ENCODE data around the gene KRTAP10-7.
"Not testable (repeated sequence)": the region's sequence is repeated elsewhere in the genome, so short reads cannot be mapped to it uniquely, and the experiment has no call there.

GRCh38 chr21:44580231-44580821, 20.1 kb upstream of the KRTAP10-7 start, which contains the start of gene KRTAP10-5:
- TF ChIP-seq HNRNPUL1 (IDR thresholded peaks at IDR 0.05; ENCODE audit: low read depth, low read length); EZH2 (conservative IDR thresholded peaks at IDR 0.05; ENCODE audit: low read depth, low read length); GABPB1 (CRISPR knock-in tag; IDR thresholded peaks at IDR 0.05); CTCF (CRISPR knock-in tag; IDR thresholded peaks at IDR 0.05); NR2C2 (CRISPR knock-in tag; IDR thresholded peaks at IDR 0.05; ENCODE audit: borderline replicate concordance); EP300 (IDR thresholded peaks at IDR 0.05; ENCODE audit: low read depth in 2 of 2, low read length in 2 of 2); EP300 (CRISPR knock-in tag; IDR thresholded peaks at IDR 0.05; ENCODE audit: borderline replicate concordance); SMC3 (IDR thresholded peaks at IDR 0.05; ENCODE audit: low read length); NR2F2 (IDR thresholded peaks at IDR 0.05; ENCODE audit: borderline replicate concordance, low read depth); POLR2A (IDR thresholded peaks at IDR 0.05; ENCODE audit: insufficient read depth in 1 of 2, low read depth in 2 of 2, low read length in 2 of 2): not testable (repeated sequence)

Data from HepG2 (cell line).